ENCODE results near the gene PHLDA2. TPM values are rescaled to one million over a fixed set of nuclear protein-coding genes. Genes with fewer than 3 reads are reported as not detected.

The PHLDA2 gene
- total and polyA plus RNA-seq, 2 of the 13 experiments (the other 11 are each of a cell fraction or from before 2014, with no cell fraction given) = 0.55 to 0.78 TPM

GRCh38 chr11:2882396-2883110, 46.7 kb downstream of the PHLDA2 start (continued):
- TF ChIP-seq STAT6 (CRISPR knock-in tag; IDR thresholded peaks at IDR 0.05; ENCODE audit: borderline replicate concordance) (no peak), NCOA1 (CRISPR knock-in tag; IDR thresholded peaks at IDR 0.05) (no peak), SIX1 (CRISPR knock-in tag; IDR thresholded peaks at IDR 0.05; ENCODE audit: borderline replicate concordance) (no peak)

- Histone ChIP-seq H3K27ac (ENCODE audit: extremely low read length, insufficient read depth, low read length) (no peak overlapping the region), H3K9me3 (ENCODE audit: low read length) (no peaks in the 10 kb centered on the region), H3K4me3 (replicated peaks in 1 of 3; ENCODE audit: insufficient read depth in 1 of 3, low read depth in 2 of 3, low read length in 3 of 3) (no peak overlapping the region), H4K20me1 (ENCODE audit: insufficient read depth, low read length) (no peaks in the 10 kb centered on the region), H3K27me3 (ENCODE audit: control insufficient read depth in 1 of 2, insufficient read depth in 2 of 2, low read length in 2 of 2) (peaks cover 5 to 43% of the 10 kb centered on the region in 2 experiments), H3K4me1 (ENCODE audit: insufficient read depth, low read length) (no peaks in the 10 kb centered on the region), H2AFZ (ENCODE audit: low read length) (no peak overlapping the region), H3K4me2 (ENCODE audit: low read depth, low read length) (no peak overlapping the region), H3K36me3 (replicated peaks in 1 of 2; ENCODE audit: control insufficient read depth in 1 of 2, insufficient read depth in 2 of 2, low read length in 2 of 2) (no peaks in the 10 kb centered on the region), H3K9ac (ENCODE audit: insufficient read depth, low read depth, low read length) (no peak overlapping the region), H3K79me2 (ENCODE audit: insufficient read depth, low read length) (no peaks in the 10 kb centered on the region)
- no peak for ATAC-seq
- 68% methylated on average over 2 of the region's 12 CpGs for WGBS (ENCODE audit: low lambda C conversion rate)
- no TSS peak for BruUV-seq (replicated peaks)
- FAIRE-seq = no peak
- CTCF ChIA-PET (ENCODE audit: low intra/inter-chr PET ratio, low total read pairs) = no interaction called here
- no peak for DNase-seq (ENCODE audit: low spot score)
- intact Hi-C loops (cut with micrococcal nuclease; ENCODE audit: unreplicated experiment) = no loop called here
- in situ Hi-C loops (cut with HindIII; ENCODE audit: extremely low pct_ligation_motif_present, low pct_unique_long_range_greater_than_20kb) = no loop called here
- POLR2A ChIA-PET = no interaction called here
- TF ChIP-seq NFE2 (CRISPR knock-in tag; IDR thresholded peaks at IDR 0.05) = no peak
Measured at GRCh38 chr11:2881981-2882375, 47.2 kb downstream of the PHLDA2 start.

Measured in HepG2 (cell line).